Lower lobe of right lung (tissue), 2 donors: ENCODE data around the gene SNX10. TPM values are rescaled to one million over a fixed set of nuclear protein-coding genes. Genes with fewer than 3 reads are reported as not detected.

Experiments
- ATAC-seq, 2 donors: fragments of 200-7000 bp; cut with Tn5 transposase; one replicate each; pipeline ENCODE4 v1.9.1; 2020 to 2022; ENCODE audit warnings: mild to moderate bottlenecking in 2 of 2, moderate library complexity in 2 of 2
- DNase-seq: peaks from one replicate; pipeline ENCODE4 v3.0.0-alpha.2; 2020
- H3K27ac ChIP-seq: fragments of 200-600 bp; one replicate; pipeline ENCODE4 v1.8.0; 2022
- H3K27me3 ChIP-seq: fragments of 200-600 bp; one replicate; pipeline ENCODE4 v1.8.0; 2022; ENCODE audit warnings: low read depth
- H3K36me3 ChIP-seq: fragments of 200-600 bp; one replicate; pipeline ENCODE4 v1.8.0; 2022; ENCODE audit warnings: mild to moderate bottlenecking
- H3K4me1 ChIP-seq: fragments of 200-600 bp; one replicate; pipeline ENCODE4 v1.8.0; 2022
- H3K4me3 ChIP-seq: fragments of 200-600 bp; one replicate; pipeline ENCODE4 v1.8.0; 2022; ENCODE audit warnings: mild to moderate bottlenecking
- H3K9me3 ChIP-seq: fragments of 200-600 bp; one replicate; pipeline ENCODE4 v1.8.0; 2022
- CTCF ChIP-seq: fragments of 200-600 bp; IDR thresholded peaks from one replicate; pipeline ENCODE4 v1.8.0; 2022; ENCODE audit warnings: antibody characterized with exemption, mild to moderate bottlenecking
- intact Hi-C: fragments of 100-400 bp; cut with DNase I; formaldehyde crosslinking; loops from one replicate; pipeline ENCODE4 v1.11.0; 2022
- total RNA-seq: library from RNA; stranded (reverse); fragmentation: NEBNext Ultra II Directional; extraction: Animal tissue kit (Norgen Biotek cat#: 25700); gene quantifications from one replicate; pipeline ENCODE4 v1.2.1, GENCODE V29; 2021
- donor health status: DM: no; HTN: yes; CAD: no; lungs with severe emphysema.

Gene SNX10
- total RNA-seq, 1 donor from 2014 or later: 85.1 TPM

DNA sequence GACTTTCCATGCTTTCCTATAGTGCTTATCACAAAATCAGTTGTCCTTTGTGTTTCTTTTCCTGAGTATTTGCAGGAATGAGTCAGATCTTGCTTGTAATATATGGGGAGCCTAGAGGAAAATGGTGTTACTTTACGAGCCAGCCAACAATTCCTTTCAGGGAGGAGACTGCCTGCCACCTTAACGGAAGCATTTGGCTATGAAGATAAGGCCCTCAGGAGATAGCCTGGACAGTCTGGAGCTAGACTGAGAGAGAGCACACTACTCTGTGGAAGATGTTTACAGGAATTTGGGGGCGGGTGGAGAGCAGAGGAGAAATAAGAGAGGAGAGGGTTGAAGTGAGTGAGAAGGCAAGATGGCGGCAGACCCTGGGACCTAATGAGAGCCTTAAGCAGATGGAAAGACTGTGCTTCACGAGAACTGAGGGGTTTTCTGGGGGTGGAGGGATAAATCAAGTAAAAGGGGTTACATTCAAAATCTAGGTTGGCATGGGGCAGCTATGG is 126.3 kb downstream of the SNX10 start:
- peak; percentile 55 to 66 for ATAC-seq
- H3K4me1 ChIP-seq: no peaks in the 10 kb centered on the region
- intact Hi-C loops: no loop called here
- no peaks in the 10 kb centered on the region for H3K9me3 ChIP-seq
- H3K4me3 ChIP-seq: no peak overlapping the region
- no peaks in the 10 kb centered on the region for H3K27me3 ChIP-seq
- no peak for DNase-seq
- H3K36me3 ChIP-seq: no peaks in the 10 kb centered on the region
- no peak for TF ChIP-seq CTCF
- H3K27ac ChIP-seq: peak overlapping the region; percentile 22

DNA sequence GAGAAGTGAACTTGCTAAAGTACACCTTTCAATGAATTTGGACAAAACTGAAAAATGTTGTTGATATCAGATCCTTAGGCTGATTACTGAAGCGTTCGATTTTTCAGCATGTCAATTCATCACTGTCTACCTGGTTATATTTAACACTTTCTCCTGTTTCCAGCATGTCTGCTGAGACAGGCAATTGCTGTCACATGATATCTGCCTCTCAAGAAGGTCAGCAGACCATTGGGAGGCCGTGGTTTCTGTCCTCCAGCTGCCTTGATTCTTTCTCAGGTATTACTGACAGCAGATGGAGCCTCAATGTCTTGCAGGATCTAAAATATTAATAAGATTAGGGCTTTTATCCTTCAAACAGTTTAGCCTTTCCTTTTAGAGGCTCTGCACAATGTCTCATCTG is 127.5 kb downstream of the SNX10 start:
- no peak for DNase-seq
- intact Hi-C loops: no loop called here
- Histone ChIP-seq H3K9me3 (no peaks in the 10 kb centered on the region), H3K4me3 (no peak overlapping the region), H3K27me3 (no peaks in the 10 kb centered on the region), H3K36me3 (no peaks in the 10 kb centered on the region), H3K4me1 (no peaks in the 10 kb centered on the region), H3K27ac (no peak overlapping the region)
- ATAC-seq: no peak
- no peak for TF ChIP-seq CTCF

DNA sequence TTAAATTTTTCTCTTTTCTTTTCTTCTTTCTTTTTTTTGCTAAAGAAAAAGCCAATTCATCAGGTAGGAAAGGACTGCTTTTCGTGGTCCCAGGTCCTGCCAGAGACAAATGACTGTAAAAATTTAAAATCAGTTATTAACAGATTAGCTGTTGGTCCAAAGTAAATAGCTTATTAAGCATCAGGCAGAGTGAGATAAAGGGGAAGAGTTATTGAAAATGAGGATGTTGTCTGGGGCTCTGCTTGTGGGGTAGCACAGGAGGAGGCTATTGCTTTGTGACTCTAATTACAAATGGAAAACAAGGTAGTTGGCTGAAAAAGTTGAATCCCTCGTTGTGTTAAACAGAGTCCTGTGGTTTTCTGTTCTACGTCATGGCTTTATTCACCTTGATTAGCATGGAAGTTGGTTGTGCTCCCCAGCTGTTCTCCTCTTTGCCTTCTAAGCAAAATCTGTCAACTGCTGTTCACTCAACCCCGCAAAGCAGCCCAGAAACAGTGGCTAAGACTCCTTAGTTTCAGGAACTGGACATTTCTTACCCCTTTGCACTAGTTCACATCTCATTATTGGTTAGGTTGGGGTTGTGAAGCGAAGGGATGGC is 128.9 kb downstream of the SNX10 start:
- no peak for ATAC-seq
- no peak overlapping the region for H3K27ac ChIP-seq
- H3K4me3 ChIP-seq: no peak overlapping the region
- no peaks in the 10 kb centered on the region for H3K4me1 ChIP-seq
- TF ChIP-seq CTCF: no peak
- intact Hi-C loops: no loop called here
- no peak for DNase-seq
- H3K27me3 ChIP-seq: no peaks in the 10 kb centered on the region
- no peaks in the 10 kb centered on the region for H3K9me3 ChIP-seq
- H3K36me3 ChIP-seq: no peaks in the 10 kb centered on the region

DNA sequence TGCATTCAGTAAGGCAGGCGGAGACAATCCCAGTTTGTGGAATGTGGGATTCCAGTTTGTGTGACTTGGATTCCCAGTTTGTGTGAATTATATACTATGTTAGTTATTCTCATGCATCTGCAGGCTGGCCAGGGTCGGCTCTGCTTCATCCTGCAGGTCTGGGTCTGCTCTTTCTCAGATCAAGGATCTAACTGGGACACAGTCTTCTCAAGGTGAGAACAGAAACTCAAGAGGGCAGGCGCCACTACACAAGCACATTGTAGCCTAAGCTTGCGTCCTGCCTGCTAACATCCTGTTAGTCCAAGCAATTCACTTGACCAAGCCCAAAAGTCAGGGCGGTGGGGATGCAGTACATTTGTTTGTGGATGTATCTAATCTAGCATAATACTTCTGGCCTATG is 131.1 kb downstream of the SNX10 start:
- H3K4me1 ChIP-seq: no peaks in the 10 kb centered on the region
- no peak for ATAC-seq

GRCh38 chr7:26423436-26423835 is 131.8 kb downstream of the SNX10 start:
- H3K4me1 ChIP-seq: no peaks in the 10 kb centered on the region
- H3K9me3 ChIP-seq: no peaks in the 10 kb centered on the region

More for the DNA sequence above, 131.1 kb downstream of the SNX10 start:
- intact Hi-C loops: no loop called here
- no peak overlapping the region for H3K4me3 ChIP-seq
- H3K9me3 ChIP-seq: no peaks in the 10 kb centered on the region
- DNase-seq: no peak
- no peak for TF ChIP-seq CTCF
- no peak overlapping the region for H3K27ac ChIP-seq
- H3K27me3 ChIP-seq: no peaks in the 10 kb centered on the region
- H3K36me3 ChIP-seq: no peaks in the 10 kb centered on the region

More at GRCh38 chr7:26423436-26423835, 131.8 kb downstream of the SNX10 start:
- TF ChIP-seq CTCF: no peak
- ATAC-seq (no peak), DNase-seq (no peak)
- Histone ChIP-seq H3K36me3 (no peaks in the 10 kb centered on the region), H3K4me3 (no peak overlapping the region), H3K27ac (no peak overlapping the region), H3K27me3 (no peaks in the 10 kb centered on the region)
- intact Hi-C loops: no loop called here

Other genes starting within 250 kb of the SNX10 start
- gene NFE2L3, start 139.7 kb upstream of the SNX10 start, total RNA-seq: 4.8 TPM
- gene HNRNPA2B1, start 91.1 kb upstream of the SNX10 start, total RNA-seq: 368 TPM
- gene CBX3, start 90.1 kb upstream of the SNX10 start, total RNA-seq: 94.3 TPM